Ishikawa (cell line): ENCODE results near the gene VAX1.

ENCODE experiments used
- EP300 ChIP-seq: IDR thresholded peaks from 2 replicates; pipeline ENCODE4 v1.6.1; 2012; ENCODE audit warnings: borderline replicate concordance
- NFIC ChIP-seq: IDR thresholded peaks from 2 replicates; pipeline ENCODE4 v1.6.1; 2012
- RAD21 ChIP-seq: IDR thresholded peaks from 2 replicates; pipeline ENCODE4 v1.6.1; 2012; ENCODE audit warnings: low read depth
- TAF1 ChIP-seq: IDR thresholded peaks from 2 replicates; pipeline ENCODE4 v1.6.1; 2012; ENCODE audit warnings: low read depth, mild to moderate bottlenecking
- TEAD4 ChIP-seq: IDR thresholded peaks from 2 replicates; pipeline ENCODE4 v1.6.1; 2012
- YY1 ChIP-seq: IDR thresholded peaks from 2 replicates; pipeline ENCODE4 v1.6.1; 2012; ENCODE audit warnings: low read depth

GRCh38 chr10:117148284-117148683 lies 10.2 kb upstream of the VAX1 start:
- TF ChIP-seq TEAD4 (no peak), RAD21 (no peak), TAF1 (no peak), EP300 (no peak), YY1 (no peak), NFIC (no peak)
